Measurements from ENCODE around the gene DDX1.

The DDX1 gene

DNA sequence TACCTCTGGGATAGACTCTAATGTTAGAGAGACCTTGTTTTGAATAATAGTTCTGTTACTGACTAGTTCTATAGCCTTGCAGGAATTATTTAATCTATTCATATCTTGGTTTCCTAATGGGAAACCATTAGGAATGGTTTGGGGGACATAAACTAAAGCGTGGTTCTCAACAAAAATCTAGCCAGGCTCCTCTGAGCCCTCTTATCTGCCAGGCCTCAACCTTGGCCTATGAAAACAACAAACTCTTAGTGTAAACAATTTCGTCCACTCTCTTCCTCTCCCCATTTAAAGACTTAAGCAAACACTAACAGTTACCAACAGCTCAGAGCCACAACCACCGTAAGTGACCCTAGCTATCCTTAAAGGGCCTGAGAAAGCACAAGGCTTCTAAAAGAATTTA, 19.9 kb upstream of the DDX1 start:
- Mint-ChIP-seq H3K27me3 (no peaks in the 10 kb centered on the region), H3K36me3 (no peaks in the 10 kb centered on the region), H3K27ac (no peak overlapping the region), H3K9me3 (no peaks in the 10 kb centered on the region), H3K4me3 (no peak overlapping the region), H3K4me1 (no peaks in the 10 kb centered on the region)
- CTCF ChIA-PET = interaction anchor here (0.9 to 1.0 kb wide), 2 partner anchors 16 to 75 kb away, joined by 3 read pairs; no protein-coding TSS in a partner anchor
- DNase-seq = no peak

GRCh38 chr2:15577071-15577735, 14.5 kb upstream of the DDX1 start:
- DNase-seq = peak; percentile 94
- Mint-ChIP-seq H3K27ac (no peak overlapping the region), H3K4me1 (no peaks in the 10 kb centered on the region), H3K27me3 (no peaks in the 10 kb centered on the region), H3K4me3 (no peak overlapping the region), H3K36me3 (no peaks in the 10 kb centered on the region), H3K9me3 (no peaks in the 10 kb centered on the region)
- CTCF ChIA-PET = interaction anchor here (0.5 to 3.2 kb wide), 27 partner anchors 8 to 674 kb away, joined by 3 to 39 read pairs (median 4); partner anchors contain the start of genes DDX1 and NBAS

- no peaks in the 10 kb centered on the region for H3K4me1 Mint-ChIP-seq
- no peaks in the 10 kb centered on the region for H3K9me3 Mint-ChIP-seq
- no peak overlapping the region for H3K4me3 Mint-ChIP-seq
- H3K27me3 Mint-ChIP-seq = no peaks in the 10 kb centered on the region
- H3K36me3 Mint-ChIP-seq = no peaks in the 10 kb centered on the region
- CTCF ChIA-PET = interaction anchor here (1.0 kb wide), 1 partner anchor 678 kb away, joined by 3 read pairs; no protein-coding TSS in a partner anchor
- no peak overlapping the region for H3K27ac Mint-ChIP-seq
- DNase-seq = no peak
These were observed 12.0 kb upstream of the DDX1 start for GRCh38 chr2:15579641-15580040.

GRCh38 chr2:15580451-15580850, 11.2 kb upstream of the DDX1 start:
- DNase-seq = no peak
- H3K36me3 Mint-ChIP-seq = no peaks in the 10 kb centered on the region
- no peaks in the 10 kb centered on the region for H3K27me3 Mint-ChIP-seq
- no peak overlapping the region for H3K4me3 Mint-ChIP-seq
- no peak overlapping the region for H3K27ac Mint-ChIP-seq
- no peaks in the 10 kb centered on the region for H3K4me1 Mint-ChIP-seq
- H3K9me3 Mint-ChIP-seq = no peaks in the 10 kb centered on the region
- CTCF ChIA-PET = no interaction called here

DNA sequence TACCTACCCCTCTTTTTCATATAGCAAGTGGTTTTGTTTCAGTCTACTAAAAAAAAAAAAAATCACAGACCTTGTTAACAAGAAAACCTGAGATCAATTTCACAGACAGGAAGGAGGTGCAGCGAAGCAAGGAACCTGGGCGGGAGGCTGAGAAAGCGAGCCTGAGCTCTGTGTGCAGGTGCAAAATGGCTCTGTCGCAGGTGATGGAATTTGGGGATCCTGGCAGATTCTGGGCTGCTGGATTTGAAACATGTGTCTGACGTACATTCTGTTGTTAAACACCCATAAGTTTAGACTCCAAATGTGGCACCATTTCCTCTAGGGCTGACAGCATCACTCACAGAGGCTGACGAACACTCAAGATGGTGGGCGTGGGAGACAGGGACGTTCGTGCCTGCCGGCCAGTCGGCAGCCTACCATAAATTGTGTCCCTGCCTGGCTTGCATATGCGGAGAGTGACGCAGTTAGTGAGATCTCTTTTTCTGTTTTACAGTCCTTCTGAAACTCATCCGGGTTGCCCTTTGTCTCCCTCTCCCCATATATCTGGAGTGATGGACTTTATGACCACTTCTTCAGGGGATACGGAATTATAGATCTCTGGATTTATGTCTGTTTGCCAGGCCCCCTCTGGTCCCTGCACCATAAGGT, 8.8 kb upstream of the DDX1 start:
- H3K9me3 Mint-ChIP-seq = no peaks in the 10 kb centered on the region

DNA sequence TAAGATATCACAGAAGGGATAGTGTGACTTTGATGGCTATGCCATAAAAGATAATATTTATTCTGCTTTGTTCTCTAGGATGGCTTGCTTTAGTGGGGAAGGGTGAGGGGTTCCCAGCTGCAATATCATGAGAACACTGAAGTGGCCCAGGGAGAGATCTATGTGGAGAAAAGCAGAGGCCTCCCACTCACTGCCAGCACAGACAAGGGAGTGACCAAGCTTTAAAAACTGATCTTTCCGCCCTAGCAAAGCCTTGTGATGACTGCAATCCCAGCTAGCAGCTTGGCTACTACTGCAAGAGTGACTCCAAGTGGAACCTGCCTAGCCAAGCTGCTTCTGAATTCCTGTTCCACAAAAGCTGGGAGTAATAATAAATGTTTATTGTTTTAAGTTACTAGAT, 7.8 kb upstream of the DDX1 start:
- CTCF ChIA-PET = no interaction called here
- no peaks in the 10 kb centered on the region for H3K4me1 Mint-ChIP-seq

More for the DNA sequence above, 8.8 kb upstream of the DDX1 start:
- Mint-ChIP-seq H3K27me3 (no peaks in the 10 kb centered on the region), H3K36me3 (no peaks in the 10 kb centered on the region), H3K4me3 (no peak overlapping the region), H3K27ac (no peak overlapping the region), H3K4me1 (no peaks in the 10 kb centered on the region)
- DNase-seq = no peak
- CTCF ChIA-PET = interaction anchor here (0.5 kb wide), 1 partner anchor 526 kb away, joined by 3 read pairs; no protein-coding TSS in a partner anchor

DNA sequence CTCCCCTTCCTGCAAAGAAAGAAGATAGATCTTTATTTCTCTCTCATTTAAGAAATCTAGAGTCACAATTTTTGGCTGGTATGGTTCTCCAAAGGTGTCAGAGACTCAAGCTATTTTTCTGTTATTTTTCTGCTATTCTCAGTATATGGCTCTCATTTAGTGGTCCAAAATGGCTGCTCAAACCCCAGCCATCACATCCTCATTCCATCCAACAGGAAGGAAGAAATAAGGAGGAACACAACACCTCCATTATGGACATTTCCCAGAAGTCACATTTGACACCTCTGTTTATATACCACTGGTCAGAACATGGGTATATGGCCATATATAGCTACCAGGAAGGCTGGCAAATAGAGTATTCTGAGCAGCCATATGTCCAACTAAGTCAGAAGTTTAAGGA, 7.4 kb upstream of the DDX1 start:
- CTCF ChIA-PET = interaction anchor here (1.5 kb wide), 1 partner anchor 10 kb away, joined by 3 read pairs; no protein-coding TSS in a partner anchor
- no peak overlapping the region for H3K4me3 Mint-ChIP-seq
- no peaks in the 10 kb centered on the region for H3K36me3 Mint-ChIP-seq
- H3K27ac Mint-ChIP-seq = no peak overlapping the region
- H3K9me3 Mint-ChIP-seq = no peaks in the 10 kb centered on the region
- no peak for DNase-seq
- H3K27me3 Mint-ChIP-seq = no peaks in the 10 kb centered on the region
- no peaks in the 10 kb centered on the region for H3K4me1 Mint-ChIP-seq

More for the DNA sequence above, 7.8 kb upstream of the DDX1 start:
- Mint-ChIP-seq H3K27ac (no peak overlapping the region), H3K4me3 (no peak overlapping the region), H3K36me3 (no peaks in the 10 kb centered on the region), H3K27me3 (no peaks in the 10 kb centered on the region), H3K9me3 (no peaks in the 10 kb centered on the region)
- no peak for DNase-seq

DNA sequence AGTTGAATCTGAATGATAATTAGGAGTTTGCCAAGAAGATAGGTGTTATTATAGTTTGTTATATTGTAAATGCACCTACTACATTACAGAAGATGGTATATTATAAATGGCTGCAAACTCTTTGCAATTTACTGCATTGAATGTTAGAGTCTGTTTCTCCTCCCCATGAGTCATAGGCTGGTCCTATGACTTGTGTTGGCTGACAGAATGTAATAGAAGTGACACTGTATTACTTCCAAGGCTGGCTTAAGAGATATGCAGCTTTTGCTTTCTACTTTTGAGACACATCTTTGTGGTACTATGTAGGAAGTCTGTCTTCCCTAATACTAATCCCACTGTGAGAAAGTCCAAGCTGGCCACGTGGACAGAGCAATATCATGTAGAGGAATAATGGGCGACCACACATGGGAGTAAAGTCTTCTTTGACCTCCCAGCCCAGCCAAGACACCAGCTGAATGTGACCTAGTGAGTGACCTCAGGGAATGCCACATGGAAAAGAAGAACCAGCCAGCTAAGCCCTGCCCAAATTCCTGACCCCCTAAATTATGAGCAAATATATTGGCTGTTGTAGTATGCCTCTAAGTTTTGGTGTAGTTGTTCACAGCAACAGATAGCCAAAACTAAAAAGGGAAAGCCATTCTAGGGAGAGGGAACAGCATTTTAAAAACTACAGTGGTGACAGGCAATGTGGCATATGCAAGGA, 6.8 kb upstream of the DDX1 start:
- no peak for DNase-seq
- Mint-ChIP-seq H3K27me3 (no peaks in the 10 kb centered on the region), H3K4me3 (no peak overlapping the region), H3K4me1 (no peaks in the 10 kb centered on the region), H3K27ac (no peak overlapping the region), H3K9me3 (no peaks in the 10 kb centered on the region), H3K36me3 (no peaks in the 10 kb centered on the region)
- CTCF ChIA-PET = interaction anchor here (1.5 to 4.7 kb wide), 2 partner anchors 8 to 11 kb away, joined by 3 to 26 read pairs; no protein-coding TSS in a partner anchor

DNA sequence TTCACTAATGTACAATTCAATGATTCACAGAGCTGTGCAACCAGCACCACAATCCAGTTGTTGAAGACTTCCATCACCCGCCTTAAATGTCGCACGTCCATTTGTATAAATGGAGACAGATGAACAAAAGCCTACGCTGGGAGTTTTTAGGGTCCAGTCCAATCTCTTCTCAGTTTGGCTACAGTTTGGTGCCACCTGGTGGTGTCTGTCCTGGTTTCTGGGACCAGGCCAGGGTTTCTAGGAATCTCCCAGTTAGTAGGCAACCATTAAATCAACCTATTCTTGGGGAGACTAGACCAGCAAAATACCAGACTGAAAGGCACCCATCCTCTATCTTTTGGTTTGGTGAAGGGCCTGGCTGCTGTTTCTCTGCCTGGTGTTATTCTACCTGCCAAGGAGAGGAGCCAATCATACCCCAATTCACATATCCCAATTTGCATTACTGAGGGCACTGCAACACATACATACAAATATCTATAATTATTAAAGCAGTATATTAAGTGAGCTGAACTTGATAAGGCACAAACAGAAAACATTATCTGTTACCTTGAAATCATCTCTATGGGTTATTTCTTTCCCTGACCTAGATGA, 3.2 kb upstream of the DDX1 start:
- H3K36me3 Mint-ChIP-seq = peaks cover 1% of the 10 kb centered on the region
- H3K9me3 Mint-ChIP-seq = no peaks in the 10 kb centered on the region
- no peak overlapping the region for H3K27ac Mint-ChIP-seq
- CTCF ChIA-PET = interaction anchor here (1.5 to 4.7 kb wide), 2 partner anchors 12 to 17 kb away, joined by 3 to 26 read pairs; no protein-coding TSS in a partner anchor
- DNase-seq = peak; percentile 46
- H3K4me3 Mint-ChIP-seq = no peak overlapping the region
- H3K27me3 Mint-ChIP-seq = no peaks in the 10 kb centered on the region
- peaks cover 16% of the 10 kb centered on the region for H3K4me1 Mint-ChIP-seq

- DNase-seq = no peak
- H3K27me3 Mint-ChIP-seq = no peaks in the 10 kb centered on the region
- H3K4me1 Mint-ChIP-seq = peaks cover 30% of the 10 kb centered on the region
- peaks cover 18% of the 10 kb centered on the region for H3K36me3 Mint-ChIP-seq
- H3K4me3 Mint-ChIP-seq = peak overlapping the region; percentile 92
- CTCF ChIA-PET = interaction anchor here (1.0 to 2.3 kb wide), 2 partner anchors 14 to 18 kb away, joined by 4 to 11 read pairs; no protein-coding TSS in a partner anchor
- peak overlapping the region; percentile 91 for H3K27ac Mint-ChIP-seq
- no peaks in the 10 kb centered on the region for H3K9me3 Mint-ChIP-seq
These were observed 336 bp upstream of the DDX1 start for GRCh38 chr2:15591373-15591691.

DNA sequence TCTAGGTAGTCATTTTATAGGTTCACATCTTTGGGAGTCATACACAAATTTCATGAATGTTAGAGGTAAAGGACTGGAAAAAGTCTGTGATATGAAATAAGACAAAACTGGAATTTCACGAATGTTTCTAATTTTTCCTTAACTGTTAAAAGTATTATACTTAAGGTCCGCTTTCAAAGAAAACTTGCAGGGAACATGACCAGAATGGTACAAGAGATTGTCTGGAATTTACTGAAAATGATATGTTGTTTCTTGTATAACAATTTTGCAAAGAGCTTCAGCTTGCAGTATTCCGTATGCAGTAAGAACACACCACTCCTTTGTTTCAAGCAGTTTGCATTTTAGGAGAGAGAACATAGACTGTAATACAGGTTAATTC, 1.6 kb downstream of the DDX1 start:
- DNase-seq = no peak
- H3K36me3 Mint-ChIP-seq = peaks cover 30% of the 10 kb centered on the region
- H3K27me3 Mint-ChIP-seq = no peaks in the 10 kb centered on the region
- peaks cover 30% of the 10 kb centered on the region for H3K4me1 Mint-ChIP-seq
- peak overlapping the region; percentile 24 for H3K27ac Mint-ChIP-seq
- H3K9me3 Mint-ChIP-seq = no peaks in the 10 kb centered on the region
- peak overlapping the region; percentile 92 for H3K4me3 Mint-ChIP-seq
- CTCF ChIA-PET = no interaction called here

- no peak for DNase-seq
- Mint-ChIP-seq H3K27ac (no peak overlapping the region), H3K36me3 (peaks cover 32% of the 10 kb centered on the region), H3K9me3 (no peaks in the 10 kb centered on the region), H3K27me3 (no peaks in the 10 kb centered on the region), H3K4me3 (no peak overlapping the region), H3K4me1 (peaks cover 30% of the 10 kb centered on the region)
- CTCF ChIA-PET = no interaction called here
These were observed 2.9 kb downstream of the DDX1 start for GRCh38 chr2:15594291-15595256.

DNA sequence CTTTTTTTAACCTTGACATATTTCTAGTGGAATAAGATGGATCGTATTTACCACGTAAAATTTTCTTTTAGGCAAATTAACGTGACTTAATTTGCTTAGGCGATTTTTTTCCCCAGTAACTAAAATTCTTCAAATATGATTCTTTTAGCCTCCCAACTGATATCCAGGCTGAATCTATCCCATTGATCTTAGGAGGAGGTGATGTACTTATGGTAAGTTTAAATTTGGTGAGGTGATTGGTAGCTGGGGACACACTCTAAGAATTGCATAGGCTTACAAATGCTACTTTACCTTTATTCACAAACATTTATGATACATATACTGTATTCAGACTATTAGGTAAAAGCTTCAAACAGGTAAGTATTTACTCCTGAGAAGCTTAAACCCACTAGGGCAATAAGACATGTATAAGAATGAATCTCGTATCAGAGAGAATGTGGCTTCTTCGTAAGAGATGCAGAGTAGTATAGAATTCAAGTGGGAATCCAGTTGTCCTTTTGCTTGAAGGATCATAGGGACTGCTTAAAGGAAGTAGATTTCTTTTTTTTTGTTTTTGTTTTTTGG, 3.8 kb downstream of the DDX1 start:
- H3K4me3 Mint-ChIP-seq = no peak overlapping the region
- peaks cover 30% of the 10 kb centered on the region for H3K4me1 Mint-ChIP-seq
- H3K27ac Mint-ChIP-seq = no peak overlapping the region
- CTCF ChIA-PET = no interaction called here
- H3K36me3 Mint-ChIP-seq = peaks cover 36% of the 10 kb centered on the region
- H3K9me3 Mint-ChIP-seq = no peaks in the 10 kb centered on the region
- no peak for DNase-seq
- no peaks in the 10 kb centered on the region for H3K27me3 Mint-ChIP-seq

Measured in activated naive CD4-positive, alpha-beta T cell treated with anti-CD3 and anti-CD28 coated beads, Interleukin-2, amount 10 ng/mL, durations not matched to agents 7 days and 5 days (primary cell).